SHP77 treated with DMSO at 0.1 percent for 48 hours (cell line): ENCODE measurements around the gene TNFAIP8.
"Not testable (repeated sequence)": the region's sequence is repeated elsewhere in the genome, so short reads cannot be mapped to it uniquely, and the experiment has no call there.

Experiments
- DNase-seq: peaks from one replicate; lab custom pipeline; 2025; lab: John Stamatoyannopoulos, UW

TNFAIP8 gene

GRCh38 chr5:119396030-119396664 lies 40.3 kb downstream of the TNFAIP8 start:
- no peak for DNase-seq

GRCh38 chr5:119397518-119398380 lies 41.9 kb downstream of the TNFAIP8 start:
- no peak for DNase-seq

GRCh38 chr5:119398727-119399466 lies 43.1 kb downstream of the TNFAIP8 start:
- no peak for DNase-seq

- no peak for DNase-seq
Observed at GRCh38 chr5:119400245-119400644, 44.4 kb downstream of the TNFAIP8 start.

GRCh38 chr5:119402081-119402480 lies 46.3 kb downstream of the TNFAIP8 start:
- DNase-seq: no peak

- DNase-seq: no peak
Observed at GRCh38 chr5:119402555-119402954, 46.7 kb downstream of the TNFAIP8 start.

- DNase-seq: no peak
Observed at GRCh38 chr5:119404033-119404432, 48.2 kb downstream of the TNFAIP8 start.

- no peak for DNase-seq
Observed at GRCh38 chr5:119405419-119405818, 49.6 kb downstream of the TNFAIP8 start.

- no peak for DNase-seq
Observed at GRCh38 chr5:119406551-119407110, 50.8 kb downstream of the TNFAIP8 start.

GRCh38 chr5:119409235-119409815 lies 53.5 kb downstream of the TNFAIP8 start:
- DNase-seq: peak; percentile 4

GRCh38 chr5:119410448-119411159 lies 54.8 kb downstream of the TNFAIP8 start:
- DNase-seq: no peak

GRCh38 chr5:119411361-119412278 lies 55.8 kb downstream of the TNFAIP8 start:
- DNase-seq: peak; percentile 72

GRCh38 chr5:119412279-119413227 lies 56.7 kb downstream of the TNFAIP8 start:
- no peak for DNase-seq

GRCh38 chr5:119414124-119414734 lies 58.4 kb downstream of the TNFAIP8 start:
- DNase-seq: not testable (repeated sequence)

- DNase-seq: no peak
Observed at GRCh38 chr5:119417891-119418605, 62.2 kb downstream of the TNFAIP8 start.

- no peak for DNase-seq
Observed at GRCh38 chr5:119418606-119419100, 62.8 kb downstream of the TNFAIP8 start.

- DNase-seq: no peak
Observed at GRCh38 chr5:119420169-119420568, 64.3 kb downstream of the TNFAIP8 start.

- no peak for DNase-seq
Observed at GRCh38 chr5:119426057-119426456, 70.2 kb downstream of the TNFAIP8 start.
